Measurements from ENCODE around the gene PELI2. TPM values are rescaled to one million over a fixed set of nuclear protein-coding genes. Genes with fewer than 3 reads are reported as not detected.

Gene PELI2
- total RNA-seq, 1 experiment from 2014 or later = 23.5 TPM

DNA sequence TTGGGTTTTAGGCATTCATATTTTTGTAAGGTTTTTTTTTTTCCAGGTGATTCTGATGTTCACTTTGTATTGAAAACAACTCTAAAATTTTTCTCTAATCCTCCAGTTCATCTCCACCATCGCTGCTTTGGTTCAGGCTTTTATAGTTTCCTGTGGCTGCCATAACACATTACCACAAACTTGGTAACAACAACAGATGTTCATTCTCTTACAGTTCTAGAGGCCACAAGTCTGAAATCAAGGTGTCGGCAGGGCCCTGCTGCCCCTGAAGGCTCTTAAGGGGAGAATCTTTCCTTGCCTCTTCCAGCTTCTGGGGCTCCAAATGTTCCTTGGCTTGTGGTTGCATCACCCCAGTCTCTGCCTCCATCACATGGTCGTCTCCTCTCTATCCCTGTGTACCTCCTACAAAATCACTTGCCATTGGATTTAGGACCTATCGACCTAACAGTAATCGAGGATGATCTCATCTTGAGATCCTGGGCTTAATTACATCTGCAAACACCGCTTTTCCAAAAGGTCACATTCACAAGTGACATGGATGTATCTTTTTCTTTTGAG, 55.2 kb downstream of the PELI2 start:
- Mint-ChIP-seq H3K9me3 (no peaks in the 10 kb centered on the region), H3K4me1 (peaks cover 27% of the 10 kb centered on the region), H3K36me3 (no peaks in the 10 kb centered on the region), H3K27me3 (ENCODE audit: low read depth) (no peaks in the 10 kb centered on the region; the same call in 1 of the 2 replicates), H3K27ac (no peak overlapping the region), H3K4me3 (no peak overlapping the region)
- CTCF ChIA-PET = no interaction called here
- DNase-seq (ENCODE audit: low spot score) = no peak
- POLR2A ChIA-PET = no interaction called here
- TF ChIP-seq HMGA2 (CRISPR knock-in tag; IDR thresholded peaks at IDR 0.05) (no peak), SMAD3 (CRISPR knock-in tag; IDR thresholded peaks at IDR 0.05; ENCODE audit: borderline replicate concordance) (no peak), CREM (CRISPR knock-in tag; IDR thresholded peaks at IDR 0.05) (no peak), ZNF138 (CRISPR knock-in tag; conservative IDR thresholded peaks at IDR 0.05) (no peak), CREB1 (CRISPR knock-in tag; IDR thresholded peaks at IDR 0.05) (no peak), NR2C2 (CRISPR knock-in tag; IDR thresholded peaks at IDR 0.05) (no peak), TP53 (CRISPR knock-in tag; IDR thresholded peaks at IDR 0.05) (no peak)
- TF ChIP-seq, protein P1, sequence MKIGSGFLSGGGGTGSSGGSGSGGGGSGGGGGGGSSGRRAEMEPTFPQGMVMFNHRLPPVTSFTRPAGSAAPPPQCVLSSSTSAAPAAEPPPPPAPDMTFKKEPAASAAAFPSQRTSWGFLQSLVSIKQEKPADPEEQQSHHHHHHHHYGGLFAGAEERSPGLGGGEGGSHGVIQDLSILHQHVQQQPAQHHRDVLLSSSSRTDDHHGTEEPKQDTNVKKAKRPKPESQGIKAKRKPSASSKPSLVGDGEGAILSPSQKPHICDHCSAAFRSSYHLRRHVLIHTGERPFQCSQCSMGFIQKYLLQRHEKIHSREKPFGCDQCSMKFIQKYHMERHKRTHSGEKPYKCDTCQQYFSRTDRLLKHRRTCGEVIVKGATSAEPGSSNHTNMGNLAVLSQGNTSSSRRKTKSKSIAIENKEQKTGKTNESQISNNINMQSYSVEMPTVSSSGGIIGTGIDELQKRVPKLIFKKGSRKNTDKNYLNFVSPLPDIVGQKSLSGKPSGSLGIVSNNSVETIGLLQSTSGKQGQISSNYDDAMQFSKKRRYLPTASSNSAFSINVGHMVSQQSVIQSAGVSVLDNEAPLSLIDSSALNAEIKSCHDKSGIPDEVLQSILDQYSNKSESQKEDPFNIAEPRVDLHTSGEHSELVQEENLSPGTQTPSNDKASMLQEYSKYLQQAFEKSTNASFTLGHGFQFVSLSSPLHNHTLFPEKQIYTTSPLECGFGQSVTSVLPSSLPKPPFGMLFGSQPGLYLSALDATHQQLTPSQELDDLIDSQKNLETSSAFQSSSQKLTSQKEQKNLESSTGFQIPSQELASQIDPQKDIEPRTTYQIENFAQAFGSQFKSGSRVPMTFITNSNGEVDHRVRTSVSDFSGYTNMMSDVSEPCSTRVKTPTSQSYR (CRISPR knock-in tag; IDR thresholded peaks at IDR 0.05) = no peak
- no peak for ATAC-seq

DNA sequence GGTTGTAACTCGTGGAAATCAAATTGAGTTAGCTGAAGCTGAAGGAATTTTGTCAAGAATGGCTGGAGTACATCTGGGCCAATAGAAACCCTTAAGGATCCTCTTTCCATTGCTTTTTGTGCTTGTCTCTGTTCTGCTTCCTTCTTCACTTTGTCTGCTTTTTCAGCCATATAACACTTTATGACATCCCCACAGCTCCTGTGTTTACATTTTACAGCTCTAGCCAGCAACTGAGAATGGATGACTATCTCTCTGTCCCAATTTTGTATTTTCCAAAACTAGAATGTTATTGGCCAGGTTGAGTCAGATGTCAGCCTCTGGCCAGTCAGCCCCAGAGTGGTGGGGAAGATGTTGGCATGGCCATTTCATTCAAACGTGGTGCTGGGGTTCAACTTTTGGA, 57.6 kb downstream of the PELI2 start:
- Mint-ChIP-seq H3K27ac (no peak overlapping the region), H3K9me3 (no peaks in the 10 kb centered on the region), H3K36me3 (peaks cover 3% of the 10 kb centered on the region; the same call in 1 of the 2 replicates), H3K4me1 (peaks cover 29% of the 10 kb centered on the region), H3K27me3 (ENCODE audit: low read depth) (no peaks in the 10 kb centered on the region; the same call in 1 of the 2 replicates), H3K4me3 (no peak overlapping the region)
- DNase-seq (ENCODE audit: low spot score) (no peak), ATAC-seq (no peak)
- CTCF ChIA-PET = no interaction called here
- POLR2A ChIA-PET = no interaction called here
- TF ChIP-seq, protein P2, sequence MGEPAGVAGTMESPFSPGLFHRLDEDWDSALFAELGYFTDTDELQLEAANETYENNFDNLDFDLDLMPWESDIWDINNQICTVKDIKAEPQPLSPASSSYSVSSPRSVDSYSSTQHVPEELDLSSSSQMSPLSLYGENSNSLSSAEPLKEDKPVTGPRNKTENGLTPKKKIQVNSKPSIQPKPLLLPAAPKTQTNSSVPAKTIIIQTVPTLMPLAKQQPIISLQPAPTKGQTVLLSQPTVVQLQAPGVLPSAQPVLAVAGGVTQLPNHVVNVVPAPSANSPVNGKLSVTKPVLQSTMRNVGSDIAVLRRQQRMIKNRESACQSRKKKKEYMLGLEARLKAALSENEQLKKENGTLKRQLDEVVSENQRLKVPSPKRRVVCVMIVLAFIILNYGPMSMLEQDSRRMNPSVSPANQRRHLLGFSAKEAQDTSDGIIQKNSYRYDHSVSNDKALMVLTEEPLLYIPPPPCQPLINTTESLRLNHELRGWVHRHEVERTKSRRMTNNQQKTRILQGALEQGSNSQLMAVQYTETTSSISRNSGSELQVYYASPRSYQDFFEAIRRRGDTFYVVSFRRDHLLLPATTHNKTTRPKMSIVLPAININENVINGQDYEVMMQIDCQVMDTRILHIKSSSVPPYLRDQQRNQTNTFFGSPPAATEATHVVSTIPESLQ (CRISPR knock-in tag; IDR thresholded peaks at IDR 0.05) = no peak
- TF ChIP-seq GTF2I (CRISPR knock-in tag; conservative IDR thresholded peaks at IDR 0.05) (no peak), JUN (CRISPR knock-in tag; IDR thresholded peaks at IDR 0.05) (no peak), RELA (CRISPR knock-in tag; IDR thresholded peaks at IDR 0.05; ENCODE audit: borderline replicate concordance) (no peak), ZNF671 (CRISPR knock-in tag; IDR thresholded peaks at IDR 0.05) (no peak)
- TF ChIP-seq, protein P3, sequence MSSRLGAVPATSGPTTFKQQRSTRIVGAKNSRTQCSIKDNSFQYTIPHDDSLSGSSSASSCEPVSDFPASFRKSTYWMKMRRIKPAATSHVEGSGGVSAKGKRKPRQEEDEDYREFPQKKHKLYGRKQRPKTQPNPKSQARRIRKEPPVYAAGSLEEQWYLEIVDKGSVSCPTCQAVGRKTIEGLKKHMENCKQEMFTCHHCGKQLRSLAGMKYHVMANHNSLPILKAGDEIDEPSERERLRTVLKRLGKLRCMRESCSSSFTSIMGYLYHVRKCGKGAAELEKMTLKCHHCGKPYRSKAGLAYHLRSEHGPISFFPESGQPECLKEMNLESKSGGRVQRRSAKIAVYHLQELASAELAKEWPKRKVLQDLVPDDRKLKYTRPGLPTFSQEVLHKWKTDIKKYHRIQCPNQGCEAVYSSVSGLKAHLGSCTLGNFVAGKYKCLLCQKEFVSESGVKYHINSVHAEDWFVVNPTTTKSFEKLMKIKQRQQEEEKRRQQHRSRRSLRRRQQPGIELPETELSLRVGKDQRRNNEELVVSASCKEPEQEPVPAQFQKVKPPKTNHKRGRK (CRISPR knock-in tag; IDR thresholded peaks at IDR 0.05; ENCODE audit: borderline replicate concordance) = no peak

DNA sequence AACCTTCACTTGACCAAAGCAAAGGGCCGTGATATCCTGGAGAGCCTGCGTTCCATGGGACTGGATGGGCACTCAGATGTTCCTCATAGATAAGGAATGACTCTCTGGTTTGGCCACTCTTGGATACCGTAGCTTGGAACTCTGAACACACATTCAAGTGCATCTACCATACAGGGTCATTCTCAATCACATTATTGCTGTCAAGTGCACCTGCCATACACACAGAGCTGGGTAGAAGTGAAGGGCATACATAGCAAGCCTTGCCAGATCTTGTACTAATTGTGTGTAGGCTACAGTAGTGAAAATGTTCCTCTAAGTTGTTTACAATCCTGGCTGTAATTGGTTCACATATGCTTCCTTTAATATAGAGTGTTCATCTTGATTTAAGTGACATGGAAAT, 58.3 kb downstream of the PELI2 start:
- ChIA-PET POLR2A (no interaction called here), CTCF (interaction anchor here (0.6 kb wide), 1 partner anchor 1187 kb away, joined by 4 read pairs; no protein-coding TSS in a partner anchor)
- Mint-ChIP-seq H3K9me3 (no peaks in the 10 kb centered on the region), H3K36me3 (peaks cover 3% of the 10 kb centered on the region; the same call in 1 of the 2 replicates), H3K27ac (no peak overlapping the region), H3K4me3 (no peak overlapping the region), H3K4me1 (peaks cover 31% of the 10 kb centered on the region), H3K27me3 (ENCODE audit: low read depth) (no peaks in the 10 kb centered on the region)
- ATAC-seq (peak; percentile 45), DNase-seq (ENCODE audit: low spot score) (no peak)
- TF ChIP-seq, protein P4, sequence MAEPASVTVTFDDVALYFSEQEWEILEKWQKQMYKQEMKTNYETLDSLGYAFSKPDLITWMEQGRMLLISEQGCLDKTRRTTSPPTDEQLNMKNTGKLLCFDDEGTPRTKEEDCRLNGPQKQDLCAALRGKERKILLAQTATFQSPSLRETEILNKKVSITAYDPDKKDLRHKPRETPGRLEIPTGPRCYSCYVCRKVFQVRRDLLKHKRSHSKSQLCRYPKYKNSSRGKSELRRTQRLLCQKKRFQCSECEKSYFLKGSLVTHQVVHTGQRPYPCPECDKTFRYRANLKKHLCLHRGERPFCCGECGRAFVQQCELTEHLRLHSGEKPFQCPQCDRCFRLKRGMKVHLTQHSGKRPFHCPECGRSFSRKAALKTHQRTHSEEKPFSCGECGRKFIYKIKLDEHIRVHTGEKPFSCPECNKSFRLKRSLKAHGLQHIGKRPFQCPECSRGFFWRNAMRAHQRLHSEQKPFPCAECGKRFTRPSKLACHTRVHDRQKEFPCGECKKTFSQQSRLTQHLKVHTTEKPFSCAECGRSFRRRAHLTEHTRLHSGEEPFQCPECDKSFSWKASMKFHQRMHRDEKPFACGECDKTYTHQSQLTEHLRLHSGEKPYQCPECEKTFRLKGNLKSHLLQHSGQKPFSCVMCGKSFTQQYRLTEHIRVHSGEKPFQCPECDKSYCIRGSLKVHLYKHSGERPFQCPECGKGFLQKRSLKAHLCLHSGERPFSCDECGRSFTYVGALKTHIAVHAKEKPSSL (CRISPR knock-in tag; conservative IDR thresholded peaks at IDR 0.05) = no peak
- TF ChIP-seq, protein P5, sequence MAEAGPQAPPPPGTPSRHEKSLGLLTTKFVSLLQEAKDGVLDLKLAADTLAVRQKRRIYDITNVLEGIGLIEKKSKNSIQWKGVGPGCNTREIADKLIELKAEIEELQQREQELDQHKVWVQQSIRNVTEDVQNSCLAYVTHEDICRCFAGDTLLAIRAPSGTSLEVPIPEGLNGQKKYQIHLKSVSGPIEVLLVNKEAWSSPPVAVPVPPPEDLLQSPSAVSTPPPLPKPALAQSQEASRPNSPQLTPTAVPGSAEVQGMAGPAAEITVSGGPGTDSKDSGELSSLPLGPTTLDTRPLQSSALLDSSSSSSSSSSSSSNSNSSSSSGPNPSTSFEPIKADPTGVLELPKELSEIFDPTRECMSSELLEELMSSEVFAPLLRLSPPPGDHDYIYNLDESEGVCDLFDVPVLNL (CRISPR knock-in tag; IDR thresholded peaks at IDR 0.05; ENCODE audit: borderline replicate concordance, low read depth) = no peak
- TF ChIP-seq, protein P6, sequence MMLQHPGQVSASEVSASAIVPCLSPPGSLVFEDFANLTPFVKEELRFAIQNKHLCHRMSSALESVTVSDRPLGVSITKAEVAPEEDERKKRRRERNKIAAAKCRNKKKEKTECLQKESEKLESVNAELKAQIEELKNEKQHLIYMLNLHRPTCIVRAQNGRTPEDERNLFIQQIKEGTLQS (CRISPR knock-in tag; conservative IDR thresholded peaks at IDR 0.05) = no peak
- TF ChIP-seq, protein P7, sequence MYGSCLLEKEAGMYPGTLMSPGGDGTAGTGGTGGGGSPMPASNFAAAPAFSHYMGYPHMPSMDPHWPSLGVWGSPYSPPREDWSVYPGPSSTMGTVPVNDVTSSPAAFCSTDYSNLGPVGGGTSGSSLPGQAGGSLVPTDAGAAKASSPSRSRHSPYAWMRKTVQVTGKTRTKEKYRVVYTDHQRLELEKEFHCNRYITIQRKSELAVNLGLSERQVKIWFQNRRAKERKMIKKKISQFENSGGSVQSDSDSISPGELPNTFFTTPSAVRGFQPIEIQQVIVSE (CRISPR knock-in tag; IDR thresholded peaks at IDR 0.05; ENCODE audit: borderline replicate concordance) = no peak
- TF ChIP-seq, protein P8, sequence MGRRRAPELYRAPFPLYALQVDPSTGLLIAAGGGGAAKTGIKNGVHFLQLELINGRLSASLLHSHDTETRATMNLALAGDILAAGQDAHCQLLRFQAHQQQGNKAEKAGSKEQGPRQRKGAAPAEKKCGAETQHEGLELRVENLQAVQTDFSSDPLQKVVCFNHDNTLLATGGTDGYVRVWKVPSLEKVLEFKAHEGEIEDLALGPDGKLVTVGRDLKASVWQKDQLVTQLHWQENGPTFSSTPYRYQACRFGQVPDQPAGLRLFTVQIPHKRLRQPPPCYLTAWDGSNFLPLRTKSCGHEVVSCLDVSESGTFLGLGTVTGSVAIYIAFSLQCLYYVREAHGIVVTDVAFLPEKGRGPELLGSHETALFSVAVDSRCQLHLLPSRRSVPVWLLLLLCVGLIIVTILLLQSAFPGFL (CRISPR knock-in tag; IDR thresholded peaks at IDR 0.05; ENCODE audit: borderline replicate concordance) = no peak
- no peak for TF ChIP-seq TEAD4 (CRISPR knock-in tag; IDR thresholded peaks at IDR 0.05)

Data from WTC11 (cell line).